ENCODE measurements around the gene RABL2B.

RABL2B gene

GRCh38 chr22:50722716-50723428 lies 60.6 kb downstream of the RABL2B start:
- DNase-seq (ENCODE audit: low read depth in 2 of 2), result no peak

DNA sequence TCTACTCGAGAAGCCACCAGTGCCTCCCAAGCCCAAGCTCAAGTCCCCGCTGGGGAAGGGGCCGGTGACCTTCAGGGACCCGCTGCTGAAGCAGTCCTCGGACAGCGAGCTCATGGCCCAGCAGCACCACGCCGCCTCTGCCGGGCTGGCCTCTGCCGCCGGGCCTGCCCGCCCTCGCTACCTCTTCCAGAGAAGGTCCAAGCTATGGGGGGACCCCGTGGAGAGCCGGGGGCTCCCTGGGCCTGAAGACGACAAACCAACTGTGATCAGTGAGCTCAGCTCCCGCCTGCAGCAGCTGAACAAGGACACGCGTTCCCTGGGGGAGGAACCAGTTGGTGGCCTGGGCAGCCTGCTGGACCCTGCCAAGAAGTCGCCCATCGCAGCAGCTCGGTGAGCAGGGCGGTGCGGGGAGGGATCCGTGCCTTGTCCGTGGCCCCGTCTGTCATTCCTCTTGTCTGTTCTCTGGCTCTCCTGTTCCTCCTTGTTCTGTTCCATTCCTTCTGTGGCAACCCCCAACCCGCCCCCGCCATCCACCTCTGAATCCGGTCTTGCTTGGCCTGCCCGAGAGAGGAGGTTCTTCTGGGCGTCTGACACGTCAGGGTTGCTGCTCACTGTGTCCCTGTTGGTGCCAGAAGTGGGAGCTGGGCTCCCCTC lies 61.3 kb downstream of the RABL2B start:
- no peak for DNase-seq (ENCODE audit: low read depth in 2 of 2)

- DNase-seq (ENCODE audit: low read depth in 2 of 2), result no peak
Observed at GRCh38 chr22:50721257-50721844, 62.1 kb downstream of the RABL2B start.

- no peak for DNase-seq (ENCODE audit: low read depth in 2 of 2)
Observed at GRCh38 chr22:50720301-50721256, 62.9 kb downstream of the RABL2B start.

GRCh38 chr22:50719814-50720300 lies 63.6 kb downstream of the RABL2B start:
- DNase-seq (ENCODE audit: low read depth in 2 of 2), result no peak

- DNase-seq (ENCODE audit: low read depth in 2 of 2), result no peak
Observed at GRCh38 chr22:50718352-50718709, 65.1 kb downstream of the RABL2B start.

GRCh38 chr22:50717709-50718351 lies 65.6 kb downstream of the RABL2B start:
- DNase-seq (ENCODE audit: low read depth in 2 of 2), result no peak

Measured in stimulated activated CD8-positive, alpha-beta memory T cell treated with anti-CD3 and anti-CD28 coated beads, Interleukin-2, amount 100 ng/mL, for 48 hours (primary cell).